Epithelial cell of proximal tubule (primary cell): ENCODE measurements around the gene PLIN4. TPM values are rescaled to one million over a fixed set of nuclear protein-coding genes. Genes with fewer than 3 reads are reported as not detected.

Experiments
- DNase-seq: peaks from one replicate; pipeline ENCODE4 v3.0.0-alpha.2; 2011; ENCODE audit warnings: low read depth
- H3K4me3 ChIP-seq: 2 replicates; pipeline ENCODE4 v1.5.1; 2011; ENCODE audit warnings: low read depth, mild to moderate bottlenecking, low read length
- CTCF ChIP-seq: conservative IDR thresholded peaks from 2 replicates; pipeline ENCODE4 v1.5.1; 2012; ENCODE audit warnings: low read depth, mild to moderate bottlenecking, low read length
- total RNA-seq: library from RNA; depleted of rRNA; stranded (reverse); fragments of >200 nt; gene quantifications from 2 replicates; pipeline ENCODE4 v1.2.3, GENCODE V29; 2015

Gene PLIN4
- total RNA-seq, 1 donor from 2014 or later = not detected

- TF ChIP-seq CTCF = no peak
- DNase-seq = no peak
- H3K4me3 ChIP-seq = no peak overlapping the region
Measured at GRCh38 chr19:4521888-4522242, 3.6 kb upstream of the PLIN4 start.

- no peak for DNase-seq
- TF ChIP-seq CTCF = no peak
- no peak overlapping the region for H3K4me3 ChIP-seq
Measured at GRCh38 chr19:4521170-4521887, 3.0 kb upstream of the PLIN4 start.

GRCh38 chr19:4519521-4520277 is 1.4 kb upstream of the PLIN4 start:
- no peak for TF ChIP-seq CTCF
- no peak overlapping the region for H3K4me3 ChIP-seq
- DNase-seq = no peak

- DNase-seq = no peak
- no peak overlapping the region for H3K4me3 ChIP-seq
Measured at GRCh38 chr19:4519172-4519496, 848 bp upstream of the PLIN4 start.

GRCh38 chr19:4517451-4518057 is 732 bp downstream of the PLIN4 start:
- DNase-seq = no peak
- H3K4me3 ChIP-seq = no peak overlapping the region
- TF ChIP-seq CTCF = no peak

More at GRCh38 chr19:4519172-4519496, 848 bp upstream of the PLIN4 start:
- no peak for TF ChIP-seq CTCF

GRCh38 chr19:4516939-4517300 is 1.4 kb downstream of the PLIN4 start:
- no peak for TF ChIP-seq CTCF
- H3K4me3 ChIP-seq = no peak overlapping the region
- DNase-seq = no peak
